WTC11 (cell line): ENCODE results near the gene GLS. TPM values are rescaled to one million over a fixed set of nuclear protein-coding genes. Genes with fewer than 3 reads are reported as not detected.

Source experiments
- ATAC-seq: fragments of 200-7000 bp; cut with Tn5 transposase; 2 replicates; pipeline ENCODE4 v1.10.0; 2021; ENCODE audit warnings: mild to moderate bottlenecking, moderate library complexity
- CTCF ChIA-PET: fragments of 300-600 bp; sonication (Branson Sonifier 250); formaldehyde crosslinking; loops from one replicate; lab custom pipeline; 2021; ENCODE audit warnings: antibody characterized with exemption; lab: Charles Lee
- POLR2A ChIA-PET: fragments of 350-600 bp; sonication (Branson Sonifier 250); formaldehyde crosslinking; loops from one replicate; lab custom pipeline; 2021; ENCODE audit warnings: antibody characterized with exemption; lab: Charles Lee
- DNase-seq: peaks from one replicate; pipeline ENCODE4 v3.0.0; 2021; ENCODE audit warnings: low spot score
- H3K27ac Mint-ChIP-seq: 2 replicates; pipeline ENCODE4 v1.8.0; 2021; ENCODE audit warnings: mixed read lengths
- H3K27me3 Mint-ChIP-seq: 2 replicates; pipeline ENCODE4 v1.8.0; 2021; ENCODE audit warnings: low read depth, mild to moderate bottlenecking, moderate library complexity, mixed read lengths
- H3K36me3 Mint-ChIP-seq: 2 replicates; pipeline ENCODE4 v1.8.0; 2021; ENCODE audit warnings: mixed read lengths
- H3K4me1 Mint-ChIP-seq: 2 replicates; pipeline ENCODE4 v1.8.0; 2022; ENCODE audit warnings: mixed read lengths
- H3K4me3 Mint-ChIP-seq: 2 replicates; pipeline ENCODE4 v1.8.0; 2021; ENCODE audit warnings: mild to moderate bottlenecking, moderate library complexity, mixed read lengths
- H3K9me3 Mint-ChIP-seq: 2 replicates; pipeline ENCODE4 v1.8.0; 2021; ENCODE audit warnings: mixed read lengths
- ATF1 ChIP-seq: sonication (generic); formaldehyde crosslinking; IDR thresholded peaks from 2 replicates; pipeline ENCODE4 v1.8.1; 2023; ENCODE audit warnings: mild to moderate bottlenecking, moderate library complexity, missing genetic modification reagents
- ATF3 ChIP-seq: sonication (generic); formaldehyde crosslinking; conservative IDR thresholded peaks from 2 replicates; pipeline ENCODE4 v1.8.1; 2022; ENCODE audit warnings: mild to moderate bottlenecking, missing genetic modification reagents
- CDX4 ChIP-seq: fragments of 250-450 bp; sonication (Bioruptor Pico); IDR thresholded peaks from 2 replicates; pipeline ENCODE4 v1.9.0; 2021; ENCODE audit warnings: moderate library complexity, mild to moderate bottlenecking, inconsistent platforms, borderline replicate concordance
- CREB1 ChIP-seq: sonication (generic); formaldehyde crosslinking; IDR thresholded peaks from 2 replicates; pipeline ENCODE4 v1.8.0; 2023; ENCODE audit warnings: mild to moderate bottlenecking, missing genetic modification reagents
- EMX1 ChIP-seq: fragments of 250-450 bp; sonication (Bioruptor Pico); IDR thresholded peaks from 2 replicates; pipeline ENCODE4 v1.8.0; 2021; ENCODE audit warnings: mild to moderate bottlenecking
- ESRRA ChIP-seq: sonication (generic); formaldehyde crosslinking; IDR thresholded peaks from 2 replicates; pipeline ENCODE4 v1.8.1; 2022; ENCODE audit warnings: mild to moderate bottlenecking, missing genetic modification reagents, borderline replicate concordance
- FOXK1 ChIP-seq: sonication (generic); formaldehyde crosslinking; IDR thresholded peaks from 2 replicates; pipeline ENCODE4 v1.8.0; 2022; ENCODE audit warnings: mild to moderate bottlenecking, moderate library complexity, missing genetic modification reagents
- FOXP1 ChIP-seq: sonication (generic); formaldehyde crosslinking; IDR thresholded peaks from 2 replicates; pipeline ENCODE4 v1.8.0; 2022; ENCODE audit warnings: missing genetic modification reagents, mild to moderate bottlenecking, moderate library complexity, borderline replicate concordance
- GABPB1 ChIP-seq: sonication (generic); formaldehyde crosslinking; IDR thresholded peaks from 2 replicates; pipeline ENCODE4 v1.8.1; 2023; ENCODE audit warnings: mild to moderate bottlenecking, missing genetic modification reagents
- KAT7 ChIP-seq: sonication (generic); formaldehyde crosslinking; IDR thresholded peaks from 2 replicates; pipeline ENCODE4 v1.8.1; 2023; ENCODE audit warnings: missing genetic modification reagents, mild to moderate bottlenecking, borderline replicate concordance
- MYBL2 ChIP-seq: sonication (generic); formaldehyde crosslinking; IDR thresholded peaks from 2 replicates; pipeline ENCODE4 v1.8.1; 2023; ENCODE audit warnings: mild to moderate bottlenecking, moderate library complexity, missing genetic modification reagents
- NR1H2 ChIP-seq: sonication (generic); formaldehyde crosslinking; IDR thresholded peaks from 2 replicates; pipeline ENCODE4 v1.9.0; 2021; ENCODE audit warnings: mild to moderate bottlenecking, moderate library complexity, missing genetic modification reagents
- OVOL2 ChIP-seq: fragments of 250-450 bp; sonication (Bioruptor Pico); IDR thresholded peaks from 2 replicates; pipeline ENCODE4 v1.9.0; 2021; ENCODE audit warnings: mild to moderate bottlenecking, borderline replicate concordance
- PRRX2 ChIP-seq: fragments of 250-450 bp; sonication (Bioruptor Pico); IDR thresholded peaks from 2 replicates; pipeline ENCODE4 v1.8.0; 2021; ENCODE audit warnings: mild to moderate bottlenecking
- SMAD3 ChIP-seq: sonication (generic); formaldehyde crosslinking; IDR thresholded peaks from 2 replicates; pipeline ENCODE4 v1.8.0; 2022; ENCODE audit warnings: missing genetic modification reagents, mild to moderate bottlenecking, borderline replicate concordance
- SP1 ChIP-seq: sonication (generic); formaldehyde crosslinking; conservative IDR thresholded peaks from 2 replicates; pipeline ENCODE4 v1.8.1; 2022; ENCODE audit warnings: missing genetic modification reagents
- USF2 ChIP-seq: sonication (generic); formaldehyde crosslinking; IDR thresholded peaks from 2 replicates; pipeline ENCODE4 v1.8.1; 2023; ENCODE audit warnings: mild to moderate bottlenecking, missing genetic modification reagents, moderate library complexity
- ZBTB21 ChIP-seq: sonication (generic); formaldehyde crosslinking; IDR thresholded peaks from 2 replicates; pipeline ENCODE4 v1.8.1; 2023; ENCODE audit warnings: mild to moderate bottlenecking, missing genetic modification reagents, borderline replicate concordance
- ZNF121 ChIP-seq: sonication (generic); formaldehyde crosslinking; IDR thresholded peaks from 2 replicates; pipeline ENCODE4 v1.8.0; 2023; ENCODE audit warnings: missing genetic modification reagents
- ZNF138 ChIP-seq: sonication (generic); formaldehyde crosslinking; conservative IDR thresholded peaks from 2 replicates; pipeline ENCODE4 v1.8.1; 2022; ENCODE audit warnings: mild to moderate bottlenecking, moderate library complexity, missing genetic modification reagents
- ZNF219 ChIP-seq: sonication (generic); formaldehyde crosslinking; IDR thresholded peaks from 2 replicates; pipeline ENCODE4 v1.8.0; 2023; ENCODE audit warnings: missing genetic modification reagents, mild to moderate bottlenecking, borderline replicate concordance
- ZNF232 ChIP-seq: sonication (generic); formaldehyde crosslinking; IDR thresholded peaks from 2 replicates; pipeline ENCODE4 v1.8.0; 2022; ENCODE audit warnings: mild to moderate bottlenecking, missing genetic modification reagents
- ZNF317 ChIP-seq: sonication (generic); formaldehyde crosslinking; IDR thresholded peaks from 2 replicates; pipeline ENCODE4 v1.8.1; 2023; ENCODE audit warnings: low read depth, mild to moderate bottlenecking, moderate library complexity, missing genetic modification reagents, borderline replicate concordance
- ZNF423 ChIP-seq: fragments of 250-450 bp; sonication (Bioruptor Pico); IDR thresholded peaks from 2 replicates; pipeline ENCODE4 v2.1.2; 2022; ENCODE audit warnings: mild to moderate bottlenecking, moderate library complexity
- ZNF671 ChIP-seq: fragments of 250-450 bp; sonication (Bioruptor Pico); IDR thresholded peaks from 2 replicates; pipeline ENCODE4 v1.8.0; 2021; ENCODE audit warnings: mild to moderate bottlenecking
- total RNA-seq: library from RNA; stranded (reverse); gene quantifications from 3 replicates; pipeline ENCODE4 v1.2.3, GENCODE V29; 2021
- TF ChIP-seq, protein P1 (sequence below): sonication (generic); formaldehyde crosslinking; IDR thresholded peaks from 2 replicates; pipeline ENCODE4 v1.8.1; 2023; ENCODE audit warnings: mild to moderate bottlenecking, moderate library complexity, missing genetic modification reagents
- TF ChIP-seq, protein P2 (sequence below): sonication (generic); formaldehyde crosslinking; IDR thresholded peaks from 2 replicates; pipeline ENCODE4 v1.8.0; 2022; ENCODE audit warnings: mild to moderate bottlenecking, missing genetic modification reagents

GLS gene
- total RNA-seq, 1 experiment from 2014 or later = 115 TPM

DNA sequence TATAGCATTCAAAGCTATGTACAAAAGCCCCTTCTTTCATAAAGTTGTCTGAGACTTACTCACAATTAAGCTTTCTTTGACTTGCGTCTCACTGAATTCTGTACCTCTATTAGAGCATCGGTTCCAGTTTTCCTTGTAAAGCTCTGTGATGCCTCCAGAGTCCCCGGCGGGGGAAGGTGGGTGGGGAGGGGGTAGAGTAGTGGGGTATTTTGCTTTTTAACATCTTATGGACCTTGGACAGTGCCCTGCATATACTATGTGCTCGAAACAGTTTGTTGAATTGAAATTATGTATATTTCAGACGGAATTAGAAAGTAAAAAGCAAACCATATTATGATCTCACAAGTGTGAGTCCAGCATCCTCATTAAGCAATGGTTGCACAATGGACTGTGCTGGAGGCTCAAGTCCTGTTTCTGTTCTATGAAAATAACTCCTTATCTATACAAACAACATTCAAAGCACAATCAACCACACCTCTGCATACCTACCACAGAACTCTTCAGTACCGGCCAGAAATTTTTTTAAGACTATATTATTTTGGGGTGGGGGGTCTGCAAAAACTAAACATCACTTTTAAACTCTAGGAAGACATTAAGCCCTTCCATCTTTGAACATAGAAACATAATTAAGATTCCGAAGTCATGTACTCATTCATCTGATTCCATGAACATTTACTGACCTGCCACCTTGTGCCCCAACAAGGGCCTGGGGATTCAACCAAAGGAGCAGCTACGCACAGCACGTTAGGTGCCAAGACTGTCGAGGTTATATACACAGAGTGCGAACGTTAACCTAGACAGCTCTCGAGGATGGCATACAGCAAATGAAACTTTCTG lies 132.4 kb downstream of the GLS start (continued):
- no peak for TF ChIP-seq FOXK1 (CRISPR knock-in tag)
- TF ChIP-seq ATF3 (CRISPR knock-in tag) = no peak
- no peak for TF ChIP-seq ZNF423 (CRISPR knock-in tag)
- TF ChIP-seq, protein P1, sequence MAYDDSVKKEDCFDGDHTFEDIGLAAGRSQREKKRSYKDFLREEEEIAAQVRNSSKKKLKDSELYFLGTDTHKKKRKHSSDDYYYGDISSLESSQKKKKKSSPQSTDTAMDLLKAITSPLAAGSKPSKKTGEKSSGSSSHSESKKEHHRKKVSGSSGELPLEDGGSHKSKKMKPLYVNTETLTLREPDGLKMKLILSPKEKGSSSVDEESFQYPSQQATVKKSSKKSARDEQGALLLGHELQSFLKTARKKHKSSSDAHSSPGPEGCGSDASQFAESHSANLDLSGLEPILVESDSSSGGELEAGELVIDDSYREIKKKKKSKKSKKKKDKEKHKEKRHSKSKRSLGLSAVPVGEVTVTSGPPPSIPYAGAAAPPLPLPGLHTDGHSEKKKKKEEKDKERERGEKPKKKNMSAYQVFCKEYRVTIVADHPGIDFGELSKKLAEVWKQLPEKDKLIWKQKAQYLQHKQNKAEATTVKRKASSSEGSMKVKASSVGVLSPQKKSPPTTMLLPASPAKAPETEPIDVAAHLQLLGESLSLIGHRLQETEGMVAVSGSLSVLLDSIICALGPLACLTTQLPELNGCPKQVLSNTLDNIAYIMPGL (CRISPR knock-in tag) = no peak
- no peak for TF ChIP-seq ZNF671 (CRISPR knock-in tag)
- TF ChIP-seq ZNF219 (CRISPR knock-in tag) = no peak

DNA sequence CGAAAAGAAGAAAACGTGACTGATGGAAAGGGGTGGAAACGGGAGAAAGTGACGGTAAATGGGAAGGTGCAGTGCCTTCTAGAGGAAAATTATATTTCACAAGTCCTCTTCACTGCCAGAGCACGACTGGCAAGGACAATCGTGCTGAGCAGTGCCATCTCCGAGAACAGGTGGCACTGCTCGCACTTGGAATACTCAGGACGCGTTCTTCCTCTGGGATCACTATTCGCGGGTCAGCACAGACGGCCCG lies 133.0 kb downstream of the GLS start:
- CTCF ChIA-PET = interaction anchor here (1.0 to 1.3 kb wide), 2 partner anchors 28 to 136 kb away, joined by 3 read pairs; no protein-coding TSS in a partner anchor
- no peak overlapping the region for H3K4me3 Mint-ChIP-seq
- TF ChIP-seq ZNF121 (peak; percentile 97; the same call in 1 of the 2 replicates), OVOL2 (no peak)
- TF ChIP-seq, all 79 proteins: peak for 1
- no peak overlapping the region for H3K27ac Mint-ChIP-seq
- DNase-seq (no peak), ATAC-seq (no peak)
- H3K4me1 Mint-ChIP-seq = no peaks in the 10 kb centered on the region
- peaks cover 5% of the 10 kb centered on the region; the same call in 1 of the 2 replicates for H3K27me3 Mint-ChIP-seq
- POLR2A ChIA-PET = no interaction called here
- no peaks in the 10 kb centered on the region; the same call in 1 of the 2 replicates for H3K9me3 Mint-ChIP-seq
- H3K36me3 Mint-ChIP-seq = peaks cover 8% of the 10 kb centered on the region

DNA sequence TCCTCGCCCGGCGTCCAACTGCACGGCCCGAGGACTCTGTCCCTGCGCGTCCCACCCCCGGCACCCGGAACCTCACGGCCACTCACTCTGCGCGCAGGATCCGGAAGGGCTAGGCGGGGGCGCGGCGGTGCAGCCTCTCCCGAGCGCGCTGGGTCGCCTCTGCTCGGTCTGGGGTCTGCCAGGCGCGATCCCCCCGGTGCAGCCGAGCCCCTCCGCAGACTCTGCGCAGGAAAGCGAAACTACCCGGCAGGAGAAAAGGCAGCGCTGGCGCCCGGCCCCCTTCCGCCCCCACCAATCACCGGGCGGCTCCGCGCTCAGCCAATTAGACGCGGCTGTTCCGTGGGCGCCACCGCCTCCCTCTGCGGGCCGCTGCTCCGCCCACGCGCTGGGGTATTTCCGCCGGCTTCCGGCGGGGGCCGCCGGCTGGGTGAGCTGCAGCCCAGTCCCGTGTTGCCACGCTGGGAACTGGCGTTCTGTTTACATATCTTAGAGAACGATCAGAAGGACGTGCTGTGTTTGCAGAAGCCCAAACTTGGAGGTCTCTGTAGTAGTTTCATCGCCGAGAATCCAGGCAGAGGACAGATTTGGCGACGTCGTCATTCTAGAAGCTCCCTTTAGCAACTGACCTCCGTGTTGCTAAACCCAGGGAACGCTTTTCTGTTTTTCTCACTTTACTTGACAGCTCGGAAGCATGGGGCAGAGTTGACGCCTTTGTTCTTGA lies 133.5 kb downstream of the GLS start, which contains the start of gene STAT1:
TSS of gene STAT1 (minus strand) at position 240 of the 721 bp plus-strand sequence. CDS start 4,168 bp downstream, outside the sequence.
- ChIA-PET POLR2A (no interaction called here), CTCF (interaction anchor here (0.6 to 1.3 kb wide), 3 partner anchors 39 to 333 kb away, joined by 3 read pairs; no protein-coding TSS in a partner anchor)
- no peaks in the 10 kb centered on the region for H3K4me1 Mint-ChIP-seq
- no peak within 1 kb of the TSS for H3K27ac Mint-ChIP-seq
- H3K9me3 Mint-ChIP-seq = no peaks in the 10 kb centered on the region; the same call in 1 of the 2 replicates
- H3K27me3 Mint-ChIP-seq = peaks cover 10% of the 10 kb centered on the region; the same call in 1 of the 2 replicates
- no peak within 1 kb of the TSS for H3K4me3 Mint-ChIP-seq
- peak; percentile 97 for ATAC-seq
- H3K36me3 Mint-ChIP-seq = peaks cover 5% of the 10 kb centered on the region; the same call in 1 of the 2 replicates
- DNase-seq = peak; percentile 94
- TF ChIP-seq NR1H2 = 0 out of 2 replicates have a peak, but pooled peaks have one; percentile 20
- 0 out of 2 replicates have a peak, but pooled peaks have one; percentile 85 for TF ChIP-seq KAT7 (CRISPR knock-in tag)
- TF ChIP-seq ESRRA = peak; percentile 73
- TF ChIP-seq ZNF317 (CRISPR knock-in tag) = no peak
- peak; percentile 91 for TF ChIP-seq GABPB1 (CRISPR knock-in tag)
- TF ChIP-seq, protein P1 (CRISPR knock-in tag) = peak; percentile 83; the same call in 1 of the 2 replicates
- peak; percentile 80 for TF ChIP-seq ZNF138 (CRISPR knock-in tag)
- peak; percentile 99 for TF ChIP-seq SP1
- TF ChIP-seq FOXP1 (CRISPR knock-in tag) = peak; percentile 91
- peak; percentile 72; the same call in 1 of the 2 replicates for TF ChIP-seq ZBTB21 (CRISPR knock-in tag)
- TF ChIP-seq, protein P2, sequence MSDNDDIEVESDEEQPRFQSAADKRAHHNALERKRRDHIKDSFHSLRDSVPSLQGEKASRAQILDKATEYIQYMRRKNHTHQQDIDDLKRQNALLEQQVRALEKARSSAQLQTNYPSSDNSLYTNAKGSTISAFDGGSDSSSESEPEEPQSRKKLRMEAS (CRISPR knock-in tag) = peak; percentile 91
- TF ChIP-seq MYBL2 (CRISPR knock-in tag) = peak; percentile 88; the same call in 1 of the 2 replicates
- 0 out of 2 replicates have a peak, but pooled peaks have one; percentile 67 for TF ChIP-seq ZNF232 (CRISPR knock-in tag)
- no peak for TF ChIP-seq EMX1
- peak; percentile 76 for TF ChIP-seq ATF1
- TF ChIP-seq FOXK1 (CRISPR knock-in tag) = peak; percentile 74; the same call in 1 of the 2 replicates
- no peak for TF ChIP-seq CDX4 (CRISPR knock-in tag)
- peak; percentile 70 for TF ChIP-seq USF2
- TF ChIP-seq CREB1 (CRISPR knock-in tag) = peak; percentile 40; the same call in 1 of the 2 replicates
- 0 out of 2 replicates have a peak, but pooled peaks have one; percentile 16 for TF ChIP-seq PRRX2
- peak; percentile 75; the same call in 1 of the 2 replicates for TF ChIP-seq SMAD3
